CD14-positive monocyte (primary cell): ENCODE measurements around the gene PLIN4. TPM values are rescaled to one million over a fixed set of nuclear protein-coding genes. Genes with fewer than 3 reads are reported as not detected.
"Not testable (repeated sequence)": the region's sequence is repeated elsewhere in the genome, so short reads cannot be mapped to it uniquely, and the experiment has no call there.

ENCODE experiments used
- DNase-seq, 3 donors: peaks; one replicate each; pipeline ENCODE4 v3.0.0-alpha.2; 2011 to 2022
- H2AFZ ChIP-seq: 2 replicates; pipeline ENCODE4 v1.6.0; 2012; ENCODE audit warnings: mild to moderate bottlenecking, low read depth, low read length, inconsistent platforms; ENCODE audit not compliant: insufficient read depth, poor library complexity, severe bottlenecking
- H3K27ac ChIP-seq, 2 donors: 1 replicate in 1 of 2; 2 replicates in 1 of 2; pipeline ENCODE4 v1.5.1; 2012 to 2013; ENCODE audit warnings: low read length in 2 of 2, control low read depth in 1 of 2, inconsistent platforms in 1 of 2, low read depth in 1 of 2, mild to moderate bottlenecking in 1 of 2
- H3K27me3 ChIP-seq, 2 donors: one replicate each; pipeline versions ENCODE4 v1.6.0 to v1.6.1; 2011 to 2013; ENCODE audit warnings: low read length in 2 of 2; ENCODE audit not compliant: control insufficient read depth in 2 of 2, insufficient read depth in 2 of 2
- H3K36me3 ChIP-seq, 2 donors: replicated peaks in 1 of 2; 1 replicate in 1 of 2; 2 replicates in 1 of 2; pipeline versions ENCODE4 v1.5.1 to v1.6.1; 2012 to 2013; ENCODE audit warnings: low read length in 2 of 2, control low read depth in 1 of 2, inconsistent platforms in 1 of 2, mild to moderate bottlenecking in 1 of 2; ENCODE audit not compliant: insufficient read depth in 2 of 2, control insufficient read depth in 1 of 2
- H3K4me1 ChIP-seq, 2 donors: 1 replicate in 1 of 2; 2 replicates in 1 of 2; pipeline versions ENCODE4 v1.5.1 to v1.6.1; 2012 to 2013; ENCODE audit warnings: low read length in 2 of 2, control low read depth in 1 of 2, inconsistent platforms in 1 of 2, mild to moderate bottlenecking in 1 of 2, moderate library complexity in 1 of 2; ENCODE audit not compliant: insufficient read depth in 2 of 2, control insufficient read depth in 1 of 2
- H3K4me2 ChIP-seq: replicated peaks from 2 replicates; pipeline ENCODE3; 2012; ENCODE audit warnings: low read length, moderate library complexity, mild to moderate bottlenecking; ENCODE audit not compliant: poor library complexity, severe bottlenecking; ENCODE audit errors: extremely low read depth
- H3K4me3 ChIP-seq, 3 experiments: fragments of 200-600 bp in 1 of 3; sonication (generic) in 1 of 3; replicated peaks in 1 of 3; 1 replicate in 2 of 3; 2 replicates in 1 of 3; pipeline ENCODE4 v1.5.1; 2011 to 2013; ENCODE audit warnings: low read length in 3 of 3, mild to moderate bottlenecking in 3 of 3, control low read depth in 2 of 3, low read depth in 2 of 3, inconsistent platforms in 1 of 3, moderate library complexity in 1 of 3
- H3K79me2 ChIP-seq: 2 replicates; pipeline ENCODE4 v1.6.0; 2012; ENCODE audit warnings: mild to moderate bottlenecking, control low read depth, inconsistent platforms, low read length, moderate library complexity; ENCODE audit not compliant: insufficient read depth
- H3K9ac ChIP-seq: 2 replicates; pipeline ENCODE4 v1.6.0; 2017; ENCODE audit warnings: low read length, mild to moderate bottlenecking; ENCODE audit not compliant: insufficient read depth, poor library complexity, severe bottlenecking
- H3K9me3 ChIP-seq, 2 donors: replicated peaks in 1 of 2; 1 replicate in 1 of 2; 2 replicates in 1 of 2; pipeline versions ENCODE4 v1.5.1 to v1.6.1; 2012 to 2013; ENCODE audit warnings: low read length in 2 of 2, control low read depth in 1 of 2; ENCODE audit not compliant: control insufficient read depth in 1 of 2, insufficient read depth in 1 of 2
- H4K20me1 ChIP-seq: 2 replicates; pipeline ENCODE4 v1.6.0; 2012; ENCODE audit warnings: mild to moderate bottlenecking, low read length, control low read depth, moderate library complexity; ENCODE audit not compliant: insufficient read depth
- H3K27ac Mint-ChIP-seq, 7 donors: one replicate each; pipeline ENCODE4 v1.8.0; 2020; ENCODE audit warnings: mild to moderate bottlenecking in 7 of 7, mixed read lengths in 7 of 7, moderate library complexity in 6 of 7, inconsistent platforms in 2 of 7
- H3K27me3 Mint-ChIP-seq, 3 donors: one replicate each; pipeline ENCODE4 v1.8.0; 2021 to 2022; ENCODE audit warnings: low read depth in 3 of 3, mild to moderate bottlenecking in 3 of 3, mixed read lengths in 3 of 3, moderate library complexity in 3 of 3, inconsistent platforms in 1 of 3
- H3K36me3 Mint-ChIP-seq, 2 donors: one replicate each; pipeline ENCODE4 v1.8.0; 2020; ENCODE audit warnings: mixed read lengths in 2 of 2, inconsistent platforms in 1 of 2, mild to moderate bottlenecking in 1 of 2
- H3K4me1 Mint-ChIP-seq: one replicate; pipeline ENCODE4 v1.8.0; 2020; ENCODE audit warnings: mild to moderate bottlenecking, mixed read lengths
- H3K4me3 Mint-ChIP-seq, 2 donors: one replicate each; pipeline ENCODE4 v1.8.0; 2020; ENCODE audit warnings: mild to moderate bottlenecking in 2 of 2, mixed read lengths in 2 of 2, moderate library complexity in 1 of 2
- H3K9me3 Mint-ChIP-seq, 7 donors: one replicate each; pipeline ENCODE4 v1.8.0; 2020 to 2022; ENCODE audit warnings: mixed read lengths in 7 of 7, mild to moderate bottlenecking in 6 of 7, moderate library complexity in 6 of 7, inconsistent platforms in 2 of 7
- WGBS: methylation state at CpG from one replicate; pipeline ENCODE4 v1.1.5; 2013; ENCODE audit warnings: missing lambda C conversion rate; ENCODE audit not compliant: insufficient coverage; 5-methylcytosine and 5-hydroxymethylcytosine counted together
- intact Hi-C, 2 donors: fragments of 100-400 bp; cut with micrococcal nuclease; formaldehyde crosslinking; loops; one replicate each; pipeline versions ENCODE4 v1.15.0 to v1.15.1; 2023
- polyA plus RNA-seq, 3 donors: library from polyadenylated mRNA; depleted of rRNA in 1 of 3; unstranded in 2 of 3; stranded (reverse) in 1 of 3; fragments of 300-500 nt in 2 of 3; fragments of >200 nt in 1 of 3; fragmentation: Illumina TruSeq in 2 of 3; gene quantifications; 1 replicate in 2 of 3; 2 replicates in 1 of 3; pipeline ENCODE4 v1.2.3, GENCODE V29; 2012 to 2021
- TF ChIP-seq, protein P1 (sequence below): fragments of 200-600 bp; IDR thresholded peaks from one replicate; pipeline ENCODE4 v1.8.0; 2022; ENCODE audit warnings: antibody characterized with exemption, mild to moderate bottlenecking

The PLIN4 gene
- polyA plus RNA-seq, 3 donors: 0.05 to 0.19 TPM; not detected in 1

- H3K36me3 Mint-ChIP-seq, intact Hi-C loops, H2AFZ ChIP-seq, H4K20me1 ChIP-seq, H3K36me3 ChIP-seq, H3K9me3 Mint-ChIP-seq, H3K4me3 ChIP-seq, H3K4me2 ChIP-seq, H3K27me3 ChIP-seq, H3K9me3 ChIP-seq, H3K79me2 ChIP-seq: not testable (repeated sequence)
- Mint-ChIP-seq H3K27ac (peak overlapping the region; percentile 88 to 99 (median 96)), H3K4me1 (peaks cover 56% of the 10 kb centered on the region), H3K4me3 (peak overlapping the region; percentile 55 to 67), H3K27me3 (peaks cover 3 to 18% (median 5%) of the 10 kb centered on the region in 3 donors)
- WGBS: 0% methylated on average over 2 of the region's 7 CpGs
- peak; percentile 92 to 98 (median 96) for DNase-seq
- peak overlapping the region; percentile 67 for H3K9ac ChIP-seq
- peaks cover 57 to 58% of the 10 kb centered on the region in 2 donors for H3K4me1 ChIP-seq
- peak overlapping the region; percentile 70 to 83 for H3K27ac ChIP-seq
These were observed 43.8 kb upstream of the PLIN4 start for GRCh38 chr19:4562085-4562484.

GRCh38 chr19:4559569-4559968 lies 41.3 kb upstream of the PLIN4 start, which contains the start of gene SEMA6B:
Gene SEMA6B, minus strand, starts transcription at chr19:4559684. Its CDS starts 1,227 bp downstream, at chr19:4558457.
- H3K4me1 ChIP-seq: peaks cover 56 to 64% of the 10 kb centered on the region in 2 donors
- H3K4me1 Mint-ChIP-seq: peaks cover 60% of the 10 kb centered on the region
- H3K4me3 ChIP-seq: peak within 1 kb of the TSS; percentile 6 to 49 (median 26)
- peaks cover 0 to 2% (median 0%) of the 10 kb centered on the region in 7 donors for H3K9me3 Mint-ChIP-seq
- H4K20me1 ChIP-seq: no peaks in the 10 kb centered on the region
- WGBS: 2% methylated on average over 13 of the region's 13 CpGs
- peak within 1 kb of the TSS; percentile 70 for H3K9ac ChIP-seq
- peak; percentile 93 to 97 (median 96) for DNase-seq
- H3K27ac ChIP-seq: peak within 1 kb of the TSS; percentile 54 to 83
- peak within 1 kb of the TSS; percentile 69 to 98 (median 97) for H3K27ac Mint-ChIP-seq
- peaks cover 2 to 19% (median 3%) of the 10 kb centered on the region in 3 donors for H3K27me3 Mint-ChIP-seq
- H3K36me3 ChIP-seq: no peaks in the 10 kb centered on the region
- no peaks in the 10 kb centered on the region for H3K79me2 ChIP-seq
- peaks cover 0 to 3% of the 10 kb centered on the region in 2 donors for H3K36me3 Mint-ChIP-seq
- peak within 1 kb of the TSS; percentile 66 to 69 for H3K4me3 Mint-ChIP-seq
- no peaks in the 10 kb centered on the region for H3K27me3 ChIP-seq
- TF ChIP-seq, protein P1, sequence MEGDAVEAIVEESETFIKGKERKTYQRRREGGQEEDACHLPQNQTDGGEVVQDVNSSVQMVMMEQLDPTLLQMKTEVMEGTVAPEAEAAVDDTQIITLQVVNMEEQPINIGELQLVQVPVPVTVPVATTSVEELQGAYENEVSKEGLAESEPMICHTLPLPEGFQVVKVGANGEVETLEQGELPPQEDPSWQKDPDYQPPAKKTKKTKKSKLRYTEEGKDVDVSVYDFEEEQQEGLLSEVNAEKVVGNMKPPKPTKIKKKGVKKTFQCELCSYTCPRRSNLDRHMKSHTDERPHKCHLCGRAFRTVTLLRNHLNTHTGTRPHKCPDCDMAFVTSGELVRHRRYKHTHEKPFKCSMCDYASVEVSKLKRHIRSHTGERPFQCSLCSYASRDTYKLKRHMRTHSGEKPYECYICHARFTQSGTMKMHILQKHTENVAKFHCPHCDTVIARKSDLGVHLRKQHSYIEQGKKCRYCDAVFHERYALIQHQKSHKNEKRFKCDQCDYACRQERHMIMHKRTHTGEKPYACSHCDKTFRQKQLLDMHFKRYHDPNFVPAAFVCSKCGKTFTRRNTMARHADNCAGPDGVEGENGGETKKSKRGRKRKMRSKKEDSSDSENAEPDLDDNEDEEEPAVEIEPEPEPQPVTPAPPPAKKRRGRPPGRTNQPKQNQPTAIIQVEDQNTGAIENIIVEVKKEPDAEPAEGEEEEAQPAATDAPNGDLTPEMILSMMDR: no peak
- no peaks in the 10 kb centered on the region for H3K9me3 ChIP-seq
- intact Hi-C loops: loop anchor here in 1 of 2 donors (2.0 kb wide), 2 partner anchors 15 to 19 kb away; partner anchors contain the start of gene LRG1
- no peak within 1 kb of the TSS for H2AFZ ChIP-seq
- H3K4me2 ChIP-seq: peak within 1 kb of the TSS; percentile 38
